GM10847 (cell line): ENCODE results near the gene SLAMF6.

ENCODE experiments used
- POLR2A ChIP-seq: IDR thresholded peaks from 2 replicates; pipeline ENCODE4 v1.6.1; 2011; ENCODE audit not compliant: insufficient read length; ENCODE audit errors: extremely low read depth

Gene SLAMF6

DNA sequence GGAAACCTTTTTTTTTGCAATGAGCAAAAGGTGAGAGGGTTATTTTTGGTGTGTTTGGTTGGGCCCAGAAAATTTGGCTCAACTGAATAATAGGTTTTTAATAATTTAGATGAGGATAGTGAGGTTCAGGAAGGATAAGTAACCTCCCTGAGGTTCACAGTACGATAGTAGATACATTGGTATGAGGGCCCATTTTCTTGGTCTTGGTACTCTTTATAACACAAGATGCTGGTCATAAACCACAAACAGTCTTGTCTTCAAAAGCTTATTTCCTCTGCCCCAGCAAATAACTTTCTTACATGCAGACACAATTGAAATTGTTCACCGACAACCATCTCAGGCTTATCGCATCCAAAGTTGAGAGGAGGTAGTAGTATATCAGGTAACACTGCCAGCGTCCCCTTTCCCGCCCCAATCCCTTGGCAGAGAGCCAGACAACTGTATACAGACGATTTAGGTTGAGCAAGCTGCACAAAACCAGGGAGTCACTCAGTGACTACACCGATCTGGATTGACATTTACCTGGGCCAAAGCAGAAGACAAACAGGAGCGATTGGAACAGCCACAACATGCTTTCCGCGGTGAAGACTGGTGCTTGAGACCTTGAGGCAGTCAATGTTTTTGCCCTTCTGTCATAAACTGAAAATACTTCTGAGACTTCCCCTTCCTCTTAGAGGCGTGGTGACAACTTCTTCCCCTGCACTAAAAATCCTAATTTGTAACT is at the start of gene SLAMF6:
Gene SLAMF6, minus strand, starts transcription at position 634 of the 724 bp plus-strand sequence. Its CDS starts 63 bp downstream, at position 571.
- peak; percentile 52 for TF ChIP-seq POLR2A

- no peak for TF ChIP-seq POLR2A
Measured at GRCh38 chr1:160570840-160571239, 47.8 kb upstream of the SLAMF6 start.

DNA sequence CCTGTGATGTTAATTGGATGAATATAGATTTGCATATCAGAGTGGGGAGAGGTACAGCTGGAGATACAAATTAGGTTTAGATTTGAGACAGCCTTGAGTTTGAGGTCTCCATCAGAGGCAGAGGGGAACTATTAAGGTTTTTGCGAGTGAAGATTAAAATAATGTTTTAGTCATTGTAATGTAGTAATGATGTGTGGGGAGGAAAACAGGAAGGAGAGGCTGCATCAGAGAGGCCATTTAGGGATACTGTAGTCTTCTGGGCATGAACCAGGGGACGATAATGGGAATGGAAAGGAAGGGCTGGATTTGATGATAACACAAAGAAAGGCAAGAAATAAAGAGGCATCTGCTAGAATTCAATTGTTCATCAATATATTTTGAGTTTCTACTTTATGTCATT is 46.8 kb upstream of the SLAMF6 start:
- TF ChIP-seq POLR2A = no peak

DNA sequence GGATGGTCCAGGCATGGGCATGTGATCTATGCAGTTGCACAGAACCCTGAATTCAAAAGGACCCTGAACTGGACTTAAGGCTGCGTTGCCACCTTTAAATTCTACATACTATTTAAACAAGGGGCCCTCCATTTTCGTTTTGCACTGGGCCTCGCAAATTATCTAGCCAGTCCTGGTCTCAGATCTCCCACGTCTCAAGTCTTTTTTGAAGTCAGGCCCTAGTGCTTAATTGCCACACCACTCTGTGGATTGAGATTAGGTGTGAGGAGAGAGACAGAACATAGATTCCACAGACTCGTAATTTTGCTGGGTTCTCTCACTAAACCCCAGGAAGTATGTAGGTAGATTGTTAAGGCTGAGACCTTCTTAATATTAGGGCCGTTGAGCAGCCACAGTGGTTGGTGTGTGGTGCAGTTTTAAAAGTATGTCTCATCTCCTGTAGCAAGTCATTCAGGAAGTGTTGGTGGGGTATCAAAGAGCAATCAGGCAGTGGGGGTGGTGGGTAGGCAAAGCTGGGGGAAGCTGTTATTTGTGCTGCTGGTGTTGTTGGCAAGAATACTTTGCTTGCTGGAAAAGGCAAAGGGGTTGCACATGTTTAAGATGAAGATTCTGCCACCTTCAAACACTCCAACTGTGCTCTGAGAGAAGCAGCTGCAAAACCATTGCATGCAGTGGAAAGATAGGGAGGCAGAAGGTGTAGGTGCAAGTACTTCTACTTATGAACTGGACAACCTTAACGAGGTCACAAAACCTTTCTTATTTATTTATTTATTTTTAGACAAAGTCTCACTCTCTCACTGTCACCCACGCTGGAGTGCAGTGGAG is 45.0 kb upstream of the SLAMF6 start:
- TF ChIP-seq POLR2A = no peak

DNA sequence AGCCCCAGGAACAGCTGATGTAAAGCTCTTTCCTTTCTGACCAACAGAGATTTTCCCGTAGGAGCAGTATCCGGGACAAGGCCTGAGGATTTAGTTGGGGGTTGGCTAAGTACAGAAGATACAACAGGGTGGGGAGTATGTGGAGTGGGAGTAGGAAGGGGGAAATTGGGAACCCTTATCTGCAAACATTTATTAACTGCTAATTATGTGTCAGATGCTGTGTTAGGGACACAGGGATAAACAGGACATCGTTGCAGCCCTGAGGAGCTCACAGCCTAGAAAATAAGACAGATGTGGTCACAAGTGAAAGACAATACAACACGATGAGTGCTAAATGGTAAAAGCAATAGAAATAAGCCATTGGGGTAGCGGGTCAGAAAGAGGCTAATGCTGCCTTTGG is 44.3 kb upstream of the SLAMF6 start:
- no peak for TF ChIP-seq POLR2A

DNA sequence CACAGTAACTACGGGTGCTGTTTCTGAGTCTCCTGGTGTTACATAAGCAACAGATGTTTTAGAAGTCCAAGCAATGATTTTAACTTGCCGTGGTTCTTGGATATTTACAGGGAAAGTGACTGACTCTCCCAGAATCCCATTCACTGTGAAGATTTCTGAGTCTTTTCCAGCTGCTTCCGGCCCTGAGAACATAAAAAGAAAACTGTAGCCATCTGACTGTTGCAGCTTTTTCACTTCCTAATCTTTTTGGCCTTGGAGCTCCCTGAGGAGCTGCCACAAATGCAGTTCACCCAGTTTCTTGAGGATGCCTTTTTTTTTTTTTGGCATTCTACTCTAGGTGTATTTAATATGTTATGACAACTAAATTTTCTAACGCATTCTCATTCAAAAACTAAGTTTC is 42.5 kb upstream of the SLAMF6 start:
- TF ChIP-seq POLR2A = no peak

- TF ChIP-seq POLR2A = no peak
Measured at GRCh38 chr1:160560806-160561205, 37.8 kb upstream of the SLAMF6 start.

DNA sequence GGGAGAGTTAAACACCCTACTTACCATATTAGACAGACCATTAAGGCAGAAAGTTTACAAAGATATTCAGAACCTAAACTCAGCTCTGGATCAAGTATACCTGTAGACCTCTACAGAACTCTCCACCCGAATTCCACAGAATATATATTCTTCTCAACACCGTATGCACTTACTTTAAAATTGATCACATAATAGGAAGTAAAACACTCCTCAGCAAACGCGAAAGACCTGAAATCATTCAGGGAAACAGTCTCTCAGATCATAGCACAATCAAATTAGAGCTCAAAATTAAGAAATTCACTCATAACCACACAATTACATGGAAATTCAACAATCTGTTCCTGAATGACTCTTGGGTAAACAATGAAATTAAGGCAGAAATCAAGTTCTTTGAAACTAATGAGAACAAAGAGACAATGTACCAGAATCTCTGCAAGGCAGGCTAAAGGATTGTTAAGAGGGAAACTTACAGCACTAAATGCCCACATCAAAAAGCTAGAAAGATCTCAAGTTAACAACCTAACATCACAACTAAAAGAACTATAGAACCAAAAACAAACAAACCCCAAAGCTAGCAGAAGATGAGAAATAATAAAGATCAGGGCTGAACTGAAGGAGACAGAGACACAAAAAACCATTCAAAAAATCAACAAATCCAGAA is 37.1 kb upstream of the SLAMF6 start:
- no peak for TF ChIP-seq POLR2A

- no peak for TF ChIP-seq POLR2A
Measured at GRCh38 chr1:160558660-160559380, 35.8 kb upstream of the SLAMF6 start.

DNA sequence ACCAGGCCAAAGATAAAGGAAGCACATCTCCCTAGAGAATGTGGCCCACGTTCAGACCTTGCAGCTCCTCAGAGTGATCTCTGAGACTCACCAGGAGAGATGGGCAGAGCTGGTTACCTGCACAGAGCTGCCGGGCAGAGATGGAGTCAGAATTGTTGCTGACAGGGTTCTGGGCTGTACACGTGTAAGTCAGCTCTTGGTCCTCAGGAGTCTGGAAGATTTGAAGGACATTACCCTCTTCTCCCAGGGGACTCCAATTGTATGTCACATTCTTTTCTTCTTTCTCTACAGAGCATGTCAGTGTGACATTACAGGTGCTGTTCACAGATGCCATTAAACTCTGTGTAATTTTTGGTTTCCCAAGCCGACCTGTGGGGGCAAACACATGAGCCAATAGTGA is 30.7 kb upstream of the SLAMF6 start:
- no peak for TF ChIP-seq POLR2A

GRCh38 chr1:160552425-160552824 is 29.4 kb upstream of the SLAMF6 start:
- no peak for TF ChIP-seq POLR2A

GRCh38 chr1:160550572-160551034 is 27.5 kb upstream of the SLAMF6 start:
- no peak for TF ChIP-seq POLR2A

GRCh38 chr1:160549665-160550006 is 26.6 kb upstream of the SLAMF6 start:
- no peak for TF ChIP-seq POLR2A

- no peak for TF ChIP-seq POLR2A
Measured at GRCh38 chr1:160548960-160549664, 26.1 kb upstream of the SLAMF6 start.

GRCh38 chr1:160548183-160548582 is 25.1 kb upstream of the SLAMF6 start:
- no peak for TF ChIP-seq POLR2A
